Activated CD8-positive, alpha-beta T cell treated with anti-CD3 and anti-CD28 coated beads for 36 hours (primary cell): ENCODE measurements around the gene AFAP1. TPM values are rescaled to one million over a fixed set of nuclear protein-coding genes. Genes with fewer than 3 reads are reported as not detected.

Experiments used
- ATAC-seq: fragments of 200-7000 bp; cut with Tn5 transposase; one replicate; pipeline ENCODE4 v1.10.0; 2021; ENCODE audit warnings: mild to moderate bottlenecking, moderate library complexity
- CTCF ChIA-PET: fragments of 350-600 bp; sonication (Branson Sonifier 250); formaldehyde crosslinking; loops from one replicate; lab custom pipeline; 2021; ENCODE audit warnings: antibody characterized with exemption; lab: Charles Lee
- POLR2A ChIA-PET: fragments of 350-600 bp; sonication (Branson Sonifier 250); formaldehyde crosslinking; loops from one replicate; lab custom pipeline; 2021; ENCODE audit warnings: antibody characterized with exemption; lab: Charles Lee
- DNase-seq: peaks from one replicate; pipeline ENCODE4 v3.0.0-alpha.2; 2020
- H3K27ac Mint-ChIP-seq: one replicate; pipeline ENCODE4 v1.8.0; 2021; ENCODE audit warnings: mild to moderate bottlenecking, mixed read lengths
- H3K27me3 Mint-ChIP-seq: one replicate; pipeline ENCODE4 v1.8.0; 2021; ENCODE audit warnings: mixed read lengths
- H3K36me3 Mint-ChIP-seq: one replicate; pipeline ENCODE4 v1.8.0; 2021; ENCODE audit warnings: low read depth, mixed read lengths
- H3K4me1 Mint-ChIP-seq: one replicate; pipeline ENCODE4 v1.8.0; 2021; ENCODE audit warnings: low read depth, mixed read lengths
- H3K4me3 Mint-ChIP-seq: one replicate; pipeline ENCODE4 v1.8.0; 2021; ENCODE audit warnings: mild to moderate bottlenecking, moderate library complexity, mixed read lengths
- H3K9me3 Mint-ChIP-seq: one replicate; pipeline ENCODE4 v1.8.0; 2021; ENCODE audit warnings: mixed read lengths
- intact Hi-C: fragments of 100-400 bp; cut with micrococcal nuclease; formaldehyde crosslinking; loops from one replicate; pipeline ENCODE4 v1.10.0; 2022
- total RNA-seq, 2 experiments: library from RNA; stranded (reverse); gene quantifications; one replicate each; pipeline ENCODE4 v1.2.3, GENCODE V29; 2021
- TF ChIP-seq, protein P1 (sequence below): fragments of 200-600 bp; IDR thresholded peaks from one replicate; pipeline ENCODE4 v1.8.0; 2022; ENCODE audit warnings: antibody characterized with exemption, mild to moderate bottlenecking

The AFAP1 gene
- total RNA-seq, 2 experiments from 2014 or later, result 25.5 to 26.5 TPM

GRCh38 chr4:7786517-7786916 lies 153.1 kb downstream of the AFAP1 start:
- Mint-ChIP-seq H3K9me3 (no peaks in the 10 kb centered on the region), H3K27me3 (no peaks in the 10 kb centered on the region), H3K4me3 (no peak overlapping the region), H3K4me1 (peaks cover 9% of the 10 kb centered on the region), H3K36me3 (peaks cover 2% of the 10 kb centered on the region), H3K27ac (no peak overlapping the region)
- no peak for DNase-seq
- ChIA-PET CTCF (interaction anchor here (1.3 kb wide), 1 partner anchor 25 kb away, joined by 3 read pairs; no protein-coding TSS in a partner anchor), POLR2A (interaction anchor here (0.6 kb wide), 1 partner anchor 267 kb away, joined by 3 read pairs; no protein-coding TSS in a partner anchor)
- TF ChIP-seq, protein P1, sequence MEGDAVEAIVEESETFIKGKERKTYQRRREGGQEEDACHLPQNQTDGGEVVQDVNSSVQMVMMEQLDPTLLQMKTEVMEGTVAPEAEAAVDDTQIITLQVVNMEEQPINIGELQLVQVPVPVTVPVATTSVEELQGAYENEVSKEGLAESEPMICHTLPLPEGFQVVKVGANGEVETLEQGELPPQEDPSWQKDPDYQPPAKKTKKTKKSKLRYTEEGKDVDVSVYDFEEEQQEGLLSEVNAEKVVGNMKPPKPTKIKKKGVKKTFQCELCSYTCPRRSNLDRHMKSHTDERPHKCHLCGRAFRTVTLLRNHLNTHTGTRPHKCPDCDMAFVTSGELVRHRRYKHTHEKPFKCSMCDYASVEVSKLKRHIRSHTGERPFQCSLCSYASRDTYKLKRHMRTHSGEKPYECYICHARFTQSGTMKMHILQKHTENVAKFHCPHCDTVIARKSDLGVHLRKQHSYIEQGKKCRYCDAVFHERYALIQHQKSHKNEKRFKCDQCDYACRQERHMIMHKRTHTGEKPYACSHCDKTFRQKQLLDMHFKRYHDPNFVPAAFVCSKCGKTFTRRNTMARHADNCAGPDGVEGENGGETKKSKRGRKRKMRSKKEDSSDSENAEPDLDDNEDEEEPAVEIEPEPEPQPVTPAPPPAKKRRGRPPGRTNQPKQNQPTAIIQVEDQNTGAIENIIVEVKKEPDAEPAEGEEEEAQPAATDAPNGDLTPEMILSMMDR, result no peak
- intact Hi-C loops, result no loop called here
- ATAC-seq, result no peak

DNA sequence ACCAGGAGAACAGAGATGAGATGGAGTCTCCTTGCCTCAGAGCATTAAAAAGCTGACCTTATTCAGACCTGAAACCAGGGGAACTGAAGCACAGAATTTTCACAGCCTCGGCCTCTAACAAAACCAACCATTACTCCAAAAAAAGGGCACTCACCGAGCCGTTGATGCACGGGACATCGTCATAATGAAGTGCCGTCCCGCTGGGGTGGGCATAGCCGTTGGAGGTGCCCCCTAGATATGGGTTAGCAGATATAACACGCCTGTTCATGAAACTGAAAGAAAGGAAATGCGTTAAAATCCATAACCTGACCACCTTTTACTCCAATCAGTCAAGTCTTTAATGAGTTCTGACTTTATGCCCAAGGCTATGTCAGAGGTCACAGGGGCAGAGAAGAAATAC lies 153.6 kb downstream of the AFAP1 start:
- H3K4me1 Mint-ChIP-seq, result peaks cover 14% of the 10 kb centered on the region
- no peak overlapping the region for H3K4me3 Mint-ChIP-seq
- no peaks in the 10 kb centered on the region for H3K27me3 Mint-ChIP-seq
- ChIA-PET CTCF (no interaction called here), POLR2A (no interaction called here)
- H3K36me3 Mint-ChIP-seq, result peaks cover under 1% of the 10 kb centered on the region
- intact Hi-C loops, result no loop called here
- TF ChIP-seq, protein P1, result no peak
- DNase-seq (no peak), ATAC-seq (no peak)
- H3K27ac Mint-ChIP-seq, result no peak overlapping the region
- no peaks in the 10 kb centered on the region for H3K9me3 Mint-ChIP-seq

GRCh38 chr4:7785017-7785416 lies 154.6 kb downstream of the AFAP1 start:
- Mint-ChIP-seq H3K9me3 (no peaks in the 10 kb centered on the region), H3K36me3 (peaks cover 4% of the 10 kb centered on the region), H3K27me3 (no peaks in the 10 kb centered on the region), H3K4me3 (no peak overlapping the region), H3K27ac (no peak overlapping the region), H3K4me1 (peaks cover 19% of the 10 kb centered on the region)
- ChIA-PET POLR2A (no interaction called here), CTCF (no interaction called here)
- TF ChIP-seq, protein P1, result no peak
- ATAC-seq, result no peak
- DNase-seq, result no peak
- intact Hi-C loops, result no loop called here

DNA sequence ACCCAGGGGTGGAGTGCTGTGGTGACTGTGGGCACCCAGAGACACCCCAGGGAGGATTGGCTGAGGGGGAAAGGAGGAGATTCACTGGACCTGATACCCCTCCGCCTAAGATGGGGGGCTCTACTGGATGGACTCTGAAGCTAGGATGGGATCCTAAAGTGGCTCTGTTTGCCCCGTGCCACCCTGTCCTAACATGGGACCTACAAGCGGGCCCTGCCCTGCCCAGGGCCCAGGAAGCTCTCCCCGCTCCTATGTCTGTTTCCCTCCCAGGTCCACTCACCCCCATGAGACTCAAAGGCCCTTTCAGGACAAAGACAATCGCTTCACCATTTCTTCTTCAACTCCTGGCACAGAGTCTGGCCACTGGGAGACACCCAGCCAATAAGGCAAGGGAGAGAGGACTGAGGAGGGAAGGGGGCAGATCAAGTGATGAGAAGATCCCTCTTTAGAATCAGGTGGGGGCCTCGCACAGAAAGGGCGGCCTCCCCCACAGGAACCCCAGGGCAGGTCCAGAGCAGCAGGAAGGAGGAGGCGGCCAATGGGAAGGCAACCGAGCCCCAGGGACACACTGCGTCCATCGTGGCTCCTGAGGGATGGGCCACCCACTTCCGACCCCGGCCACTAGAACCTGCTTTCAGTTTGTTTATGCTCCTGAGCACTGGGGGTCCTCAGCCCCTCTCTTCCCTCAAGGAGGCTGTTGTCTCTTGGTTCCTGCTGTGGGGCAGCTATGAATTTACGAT lies 155.4 kb downstream of the AFAP1 start:
- Mint-ChIP-seq H3K27me3 (no peaks in the 10 kb centered on the region), H3K27ac (no peak overlapping the region), H3K9me3 (no peaks in the 10 kb centered on the region), H3K4me1 (peaks cover 24% of the 10 kb centered on the region), H3K36me3 (peaks cover 4% of the 10 kb centered on the region), H3K4me3 (no peak overlapping the region)
- intact Hi-C loops, result no loop called here
- ATAC-seq (no peak), DNase-seq (no peak)
- ChIA-PET CTCF (interaction anchor here (1.7 kb wide), 1 partner anchor 22 kb away, joined by 8 read pairs; no protein-coding TSS in a partner anchor), POLR2A (no interaction called here)
- TF ChIP-seq, protein P1, result no peak

DNA sequence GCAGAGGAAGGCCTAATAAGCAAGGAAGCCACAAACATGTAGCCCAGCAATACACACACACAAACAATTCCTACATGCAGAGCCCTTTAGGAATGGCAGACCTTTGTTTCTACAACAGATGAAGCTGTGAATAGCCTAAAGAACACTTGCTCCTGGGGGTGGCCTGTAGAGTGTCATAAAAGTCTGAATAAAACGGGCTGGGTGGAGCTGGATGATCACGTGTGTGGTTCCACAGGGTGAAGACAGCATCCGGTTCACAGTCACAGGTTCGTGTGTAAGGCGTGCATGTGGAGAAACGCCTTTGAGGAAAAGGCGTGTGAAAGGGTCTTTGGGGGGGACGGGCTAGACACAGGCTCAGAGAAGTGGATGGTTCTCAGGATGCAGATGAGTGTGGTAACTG lies 156.1 kb downstream of the AFAP1 start:
- CTCF ChIA-PET, result interaction anchor here (1.5 to 1.7 kb wide), 2 partner anchors 21 to 204 kb away, joined by 3 to 8 read pairs; no protein-coding TSS in a partner anchor
- TF ChIP-seq, protein P1, result no peak
- H3K36me3 Mint-ChIP-seq, result peaks cover 4% of the 10 kb centered on the region

More for the DNA sequence above, 156.1 kb downstream of the AFAP1 start:
- H3K4me1 Mint-ChIP-seq, result peaks cover 24% of the 10 kb centered on the region
- POLR2A ChIA-PET, result no interaction called here
- intact Hi-C loops, result no loop called here
- H3K9me3 Mint-ChIP-seq, result no peaks in the 10 kb centered on the region
- DNase-seq, result no peak
- no peak overlapping the region for H3K27ac Mint-ChIP-seq
- no peak for ATAC-seq
- H3K4me3 Mint-ChIP-seq, result no peak overlapping the region
- H3K27me3 Mint-ChIP-seq, result no peaks in the 10 kb centered on the region
